NCI-H187 (cell line): ENCODE results near the gene EGLN3.
A peak's percentile ranks its signal among the peaks of the same experiment; 100 is the strongest.
"Not testable (repeated sequence)": the region's sequence is repeated elsewhere in the genome, so short reads cannot be mapped to it uniquely, and the experiment has no call there.

Experiments
- DNase-seq, 2 experiments: peaks; one replicate each; lab custom pipeline; 2025; lab: John Stamatoyannopoulos, UW

Gene EGLN3

GRCh38 chr14:33950320-33951182 is at the start of gene EGLN3:
Gene EGLN3, minus strand, starts transcription at chr14:33951074. Its CDS starts 322 bp downstream, at chr14:33950752.
- peak; percentile 79 to 87 for DNase-seq

GRCh38 chr14:34000396-34000795 is 49.5 kb upstream of the EGLN3 start:
- DNase-seq, result no peak

- no peak for DNase-seq
Measured at GRCh38 chr14:33999771-34000291, 49.0 kb upstream of the EGLN3 start.

- no peak for DNase-seq
Measured at GRCh38 chr14:33997611-33998010, 46.7 kb upstream of the EGLN3 start.

- DNase-seq, result peak; percentile 56 to 72
Measured at GRCh38 chr14:33996462-33996861, 45.6 kb upstream of the EGLN3 start.

GRCh38 chr14:33993246-33993645 is 42.4 kb upstream of the EGLN3 start:
- DNase-seq, result no peak

- no peak for DNase-seq
Measured at GRCh38 chr14:33992274-33993007, 41.6 kb upstream of the EGLN3 start.

- DNase-seq, result no peak
Measured at GRCh38 chr14:33990790-33991189, 39.9 kb upstream of the EGLN3 start.

DNA sequence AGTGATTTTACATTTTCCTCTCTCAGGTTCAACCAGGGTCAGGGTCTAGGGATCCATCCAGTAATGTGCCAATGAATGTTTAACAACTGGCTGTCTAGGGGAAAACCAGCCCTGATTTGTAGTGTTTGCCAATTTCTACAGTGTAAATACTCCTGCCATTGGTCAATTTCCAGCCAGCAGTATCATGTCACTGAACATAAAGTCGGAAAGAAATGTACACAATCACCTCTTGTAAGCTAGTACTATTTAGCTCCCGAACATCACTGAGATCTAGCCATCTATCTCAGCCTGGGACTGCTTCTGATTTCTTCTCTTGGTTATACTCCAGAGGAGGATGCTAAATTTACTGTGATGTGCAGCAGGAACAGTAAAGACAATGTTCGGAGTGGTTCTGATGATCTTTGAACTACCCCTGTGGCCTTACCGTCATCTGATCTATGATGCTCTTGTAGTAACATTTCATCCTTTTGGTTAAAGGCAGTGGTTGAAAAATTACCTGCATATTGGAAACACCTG is 36.7 kb upstream of the EGLN3 start:
- no peak for DNase-seq

GRCh38 chr14:33986804-33987203 is 35.9 kb upstream of the EGLN3 start:
- DNase-seq, result no peak

DNA sequence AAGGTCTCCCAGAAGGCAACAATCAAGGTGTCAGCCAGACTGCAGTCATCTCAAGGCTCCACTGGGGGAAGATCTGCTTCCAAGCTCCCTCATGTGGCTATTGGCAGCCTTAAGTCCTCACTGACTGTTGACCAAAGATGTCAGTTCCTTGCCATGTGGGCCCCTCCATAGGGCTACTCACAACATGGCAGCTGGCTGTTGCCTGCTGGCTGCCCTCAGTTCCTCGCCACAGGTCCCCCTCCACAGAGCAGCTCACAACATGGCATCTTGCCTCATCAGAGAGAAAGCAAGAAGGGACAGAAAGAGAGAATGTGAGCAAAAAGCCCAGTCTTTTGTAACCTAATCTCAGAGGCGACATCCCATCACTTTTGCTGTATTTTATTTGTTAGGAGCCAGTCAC is 34.4 kb upstream of the EGLN3 start:
- no peak for DNase-seq

DNA sequence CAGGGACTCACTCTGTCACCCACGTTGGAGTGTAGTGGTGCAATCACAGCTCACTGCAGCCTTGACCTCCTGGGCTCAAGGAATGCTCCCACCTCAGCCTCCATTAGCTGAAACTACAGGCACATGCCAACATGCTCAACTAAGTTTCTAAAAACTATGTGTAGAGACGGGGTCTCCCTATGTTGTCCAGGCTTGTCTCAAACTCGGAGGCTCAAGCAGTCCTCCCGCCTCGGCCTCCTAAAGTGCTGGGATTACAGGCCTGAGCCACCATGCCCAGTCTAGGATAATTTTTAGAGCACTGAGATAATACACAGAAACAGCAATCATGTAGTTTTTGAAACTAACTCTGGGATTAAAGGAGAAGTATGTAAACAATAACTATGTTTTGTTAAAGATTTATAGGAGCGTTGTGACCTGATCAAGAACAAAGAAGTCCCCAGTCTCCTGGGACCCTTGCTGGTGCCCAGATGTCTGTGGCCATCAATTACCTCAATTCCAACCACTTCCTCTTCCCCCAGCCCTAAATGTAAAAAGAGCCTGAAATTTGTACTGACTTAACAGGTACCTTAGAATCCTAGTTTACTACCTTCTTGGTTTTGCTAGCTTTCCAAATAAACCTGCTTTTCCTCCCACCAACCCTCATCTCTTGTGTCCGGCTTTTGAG is 28.9 kb upstream of the EGLN3 start:
- peak in 1 of 2 experiments; percentile 8 for DNase-seq

DNA sequence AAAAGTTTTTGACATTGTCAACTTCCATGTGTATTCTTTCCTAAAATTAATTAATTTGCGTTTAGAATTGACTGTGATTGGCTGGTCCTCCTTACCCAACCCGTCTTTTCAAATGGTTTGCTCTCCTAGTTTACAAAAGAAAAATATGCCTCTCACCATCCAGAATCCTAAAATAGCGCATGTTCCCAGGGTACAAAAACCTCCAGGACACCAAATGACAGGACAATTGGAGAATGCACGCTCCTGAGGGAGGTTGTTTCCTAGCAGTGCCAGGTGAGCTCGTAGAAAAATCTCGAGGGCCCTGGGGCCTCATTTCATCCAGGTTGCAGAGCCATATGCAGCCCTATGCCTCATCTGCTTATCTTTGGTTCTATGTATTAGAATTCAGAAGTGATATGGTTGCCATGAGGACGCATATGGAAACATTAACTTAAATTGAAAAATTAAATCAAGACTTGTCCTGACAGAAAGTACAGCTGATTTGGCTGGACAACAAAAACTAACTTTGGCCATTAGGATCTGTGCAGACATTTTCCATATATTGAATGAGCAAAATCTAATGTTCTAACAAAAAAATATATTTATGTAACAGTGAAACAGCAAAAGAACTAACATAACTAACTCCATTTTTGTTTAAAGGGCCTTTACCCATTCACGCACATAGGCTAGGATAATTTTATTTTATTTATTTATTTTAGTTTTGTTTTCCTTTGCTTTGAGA is 28.2 kb upstream of the EGLN3 start:
- DNase-seq, result no peak

DNA sequence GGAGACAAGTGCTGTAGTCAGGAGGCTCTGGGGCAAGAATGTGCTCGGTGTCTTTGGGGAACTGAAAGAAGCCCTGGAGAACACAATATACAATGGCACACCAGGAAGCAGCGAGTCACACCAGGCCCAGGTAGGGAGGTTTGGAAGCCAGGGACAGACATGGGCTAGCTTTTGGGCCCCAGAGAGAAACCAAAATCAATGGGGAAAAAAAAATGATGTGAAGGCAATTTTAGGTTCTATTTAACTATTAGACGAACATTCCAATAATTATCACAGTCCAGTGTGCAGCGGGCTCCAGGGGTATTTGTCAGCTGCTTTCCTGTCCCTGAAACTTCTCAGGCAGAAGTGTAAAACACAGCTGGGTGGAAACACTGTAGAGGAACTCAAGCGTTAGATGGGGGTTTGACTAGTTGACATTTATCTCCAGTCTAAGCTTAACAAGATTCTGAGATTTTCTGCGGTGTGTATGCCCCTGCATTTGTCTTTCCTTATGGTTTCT is 21.8 kb upstream of the EGLN3 start:
- no peak for DNase-seq

- not testable (repeated sequence) for DNase-seq
Measured at GRCh38 chr14:33969846-33970245, 19.0 kb upstream of the EGLN3 start.

- no peak for DNase-seq
Measured at GRCh38 chr14:33968722-33969121, 17.8 kb upstream of the EGLN3 start.

DNA sequence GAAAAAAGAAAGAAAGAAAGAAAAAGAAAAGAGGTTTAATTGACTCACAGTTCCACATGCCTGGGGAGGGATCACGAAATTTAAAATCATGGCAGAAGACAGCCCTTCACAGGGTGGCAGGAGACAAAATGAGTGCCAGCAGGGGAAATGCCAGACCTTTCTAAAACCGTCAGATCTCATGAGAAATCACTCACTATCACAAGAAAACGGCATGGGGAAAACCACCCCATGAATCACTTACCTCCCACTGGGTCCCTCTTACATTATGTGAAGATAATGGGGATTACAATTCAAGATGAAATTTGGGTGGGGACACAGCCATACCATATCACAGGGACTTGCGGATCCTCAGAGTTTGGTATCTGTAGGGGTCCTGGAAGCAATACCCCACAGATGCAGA is 16.3 kb upstream of the EGLN3 start:
- no peak for DNase-seq

- DNase-seq, result no peak
Measured at GRCh38 chr14:33966276-33966675, 15.4 kb upstream of the EGLN3 start.

DNA sequence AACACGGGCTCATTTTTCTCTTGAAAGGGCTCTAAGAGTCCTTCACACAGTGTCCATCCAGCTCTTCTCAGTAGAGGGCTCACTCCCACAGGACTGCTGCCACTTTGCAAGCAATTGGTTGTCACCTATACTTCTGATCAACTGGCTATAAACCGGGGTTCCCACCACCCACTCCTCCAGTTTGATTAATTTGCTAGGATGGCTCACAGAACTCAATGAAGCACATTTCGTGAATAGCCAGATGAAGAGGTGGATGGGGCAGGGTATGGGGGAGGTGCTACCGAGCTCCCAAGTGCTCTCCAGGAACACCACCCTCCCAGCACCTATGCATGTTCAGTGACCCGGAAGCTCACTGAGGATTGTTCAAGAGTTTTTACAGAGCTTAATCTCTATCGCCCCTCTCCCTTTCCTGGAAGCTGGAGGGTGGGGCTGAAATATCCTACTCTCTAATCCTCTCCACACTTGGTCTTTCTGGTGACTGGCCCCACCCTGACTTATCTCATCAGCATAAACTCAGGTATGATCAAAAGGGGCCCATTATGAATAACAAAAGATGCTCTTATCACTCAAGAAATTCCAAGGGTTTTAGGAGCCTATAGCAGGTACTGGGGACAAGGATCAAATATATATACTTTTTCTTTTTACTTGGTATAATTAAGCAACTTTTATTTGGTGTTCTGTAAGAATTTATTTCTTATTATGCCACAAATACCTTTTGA is 13.9 kb upstream of the EGLN3 start:
- DNase-seq, result peak; percentile 16 to 47

GRCh38 chr14:33963892-33964291 is 13.0 kb upstream of the EGLN3 start:
- no peak for DNase-seq

DNA sequence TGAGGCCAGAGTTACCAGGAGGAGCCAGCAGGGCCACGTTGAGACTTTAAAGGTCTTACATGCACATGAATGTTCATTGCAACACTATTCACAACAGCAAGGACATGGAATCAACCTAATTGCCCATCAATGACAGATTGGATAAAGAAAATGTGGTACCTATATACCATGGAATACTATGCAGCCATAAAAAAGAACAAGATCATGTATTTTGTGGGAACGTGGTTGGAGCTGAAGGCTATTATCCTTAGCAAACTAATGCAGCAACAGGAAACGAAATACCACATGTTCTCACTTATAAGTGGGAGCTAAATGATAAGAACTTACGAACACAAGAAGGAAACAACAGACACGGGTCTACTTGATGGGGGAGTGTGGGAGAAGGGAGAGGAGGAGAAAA is 11.6 kb upstream of the EGLN3 start:
- DNase-seq, result not testable (repeated sequence)
